AG04449 (cell line): ENCODE results near the gene PTX4.
"Not testable (repeated sequence)": the region's sequence is repeated elsewhere in the genome, so short reads cannot be mapped to it uniquely, and the experiment has no call there.

Source experiments
- CTCF ChIA-PET: fragments of 350-600 bp; formaldehyde crosslinking; extraction: SDS; loops from one replicate; lab custom pipeline; 2021; ENCODE audit warnings: antibody characterized with exemption; lab: Yijun Ruan, JAX
- POLR2A ChIA-PET: fragments of 400-600, 350-600 bp; formaldehyde crosslinking; extraction: SDS; loops from one replicate; lab custom pipeline; 2020; ENCODE audit warnings: antibody characterized with exemption, inconsistent platforms; lab: Yijun Ruan, JAX
- DNase-seq: peaks from one replicate; pipeline ENCODE4 v3.0.0-alpha.2; 2010; ENCODE audit warnings: low read depth, low spot score
- H3K4me3 ChIP-seq: 2 replicates; pipeline ENCODE4 v1.5.1; 2011; ENCODE audit warnings: low read depth, mild to moderate bottlenecking, control low read depth, low read length
- TF ChIP-seq, protein P1 (sequence below): IDR thresholded peaks from one replicate; pipeline ENCODE4 v1.5.1; 2011; ENCODE audit warnings: mild to moderate bottlenecking, moderate library complexity, low read length, control low read depth, inconsistent platforms; ENCODE audit not compliant: insufficient read depth; ENCODE audit errors: missing control alignments

Gene PTX4

DNA sequence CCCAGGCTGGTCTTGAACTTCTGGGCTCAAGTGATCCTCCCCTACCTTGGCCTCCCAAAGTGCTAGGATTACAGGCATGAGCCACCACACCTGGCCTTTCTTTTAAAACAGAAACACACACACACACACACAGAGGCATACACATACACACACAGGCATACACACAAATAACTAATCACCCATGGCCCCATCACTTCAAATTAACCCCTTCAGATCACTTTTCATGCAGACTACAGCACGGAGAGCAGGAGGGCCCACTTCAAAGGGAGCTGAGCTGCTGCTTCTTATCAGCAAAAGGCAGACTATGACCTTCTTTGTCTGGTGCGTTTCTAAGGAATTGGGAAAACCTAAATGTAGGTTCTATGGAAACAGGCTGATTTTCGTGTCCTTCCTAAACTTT is 15.8 kb downstream of the PTX4 start:
- no peak overlapping the region for H3K4me3 ChIP-seq
- ChIA-PET POLR2A (no interaction called here), CTCF (no interaction called here)
- no peak for DNase-seq
- TF ChIP-seq, protein P1, sequence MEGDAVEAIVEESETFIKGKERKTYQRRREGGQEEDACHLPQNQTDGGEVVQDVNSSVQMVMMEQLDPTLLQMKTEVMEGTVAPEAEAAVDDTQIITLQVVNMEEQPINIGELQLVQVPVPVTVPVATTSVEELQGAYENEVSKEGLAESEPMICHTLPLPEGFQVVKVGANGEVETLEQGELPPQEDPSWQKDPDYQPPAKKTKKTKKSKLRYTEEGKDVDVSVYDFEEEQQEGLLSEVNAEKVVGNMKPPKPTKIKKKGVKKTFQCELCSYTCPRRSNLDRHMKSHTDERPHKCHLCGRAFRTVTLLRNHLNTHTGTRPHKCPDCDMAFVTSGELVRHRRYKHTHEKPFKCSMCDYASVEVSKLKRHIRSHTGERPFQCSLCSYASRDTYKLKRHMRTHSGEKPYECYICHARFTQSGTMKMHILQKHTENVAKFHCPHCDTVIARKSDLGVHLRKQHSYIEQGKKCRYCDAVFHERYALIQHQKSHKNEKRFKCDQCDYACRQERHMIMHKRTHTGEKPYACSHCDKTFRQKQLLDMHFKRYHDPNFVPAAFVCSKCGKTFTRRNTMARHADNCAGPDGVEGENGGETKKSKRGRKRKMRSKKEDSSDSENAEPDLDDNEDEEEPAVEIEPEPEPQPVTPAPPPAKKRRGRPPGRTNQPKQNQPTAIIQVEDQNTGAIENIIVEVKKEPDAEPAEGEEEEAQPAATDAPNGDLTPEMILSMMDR = no peak

DNA sequence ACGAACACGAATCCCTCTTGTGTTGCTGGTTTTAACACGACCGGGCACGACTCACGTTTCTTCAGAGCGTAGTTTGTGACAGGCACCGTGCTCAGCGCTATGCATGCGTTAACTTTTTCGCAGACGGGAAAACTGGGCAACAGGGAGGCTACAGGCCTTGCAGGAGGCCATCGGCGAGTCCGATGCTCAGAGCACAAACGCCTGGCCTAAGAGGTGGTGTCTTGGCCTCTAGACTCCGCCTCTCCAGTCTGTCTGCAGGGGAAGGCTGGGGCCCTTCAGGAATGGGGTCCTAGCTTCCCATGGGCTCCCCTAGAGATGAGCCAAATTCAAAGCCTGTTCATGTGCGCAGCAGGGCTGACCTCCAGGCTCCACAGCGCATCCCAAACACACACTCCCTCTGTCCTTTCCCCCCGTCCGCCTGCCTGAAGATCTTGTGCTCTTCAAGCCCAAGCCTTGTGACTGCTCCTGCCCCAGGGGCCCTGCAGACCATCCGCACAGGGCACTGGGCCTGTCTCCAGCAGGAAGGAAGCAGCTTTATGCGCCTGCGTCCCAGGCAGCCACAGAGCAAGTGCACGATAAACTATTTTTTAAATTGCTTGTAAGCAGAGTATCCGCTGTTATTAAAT is 17.1 kb downstream of the PTX4 start:
- ChIA-PET CTCF (no interaction called here), POLR2A (no interaction called here)
- no peak overlapping the region for H3K4me3 ChIP-seq
- TF ChIP-seq, protein P1 = no peak
- DNase-seq = no peak

- POLR2A ChIA-PET = no interaction called here
- CTCF ChIA-PET = no interaction called here
- no peak overlapping the region for H3K4me3 ChIP-seq
- no peak for DNase-seq
- TF ChIP-seq, protein P1 = no peak
Measured at GRCh38 chr16:1470481-1471251, 18.1 kb downstream of the PTX4 start.

DNA sequence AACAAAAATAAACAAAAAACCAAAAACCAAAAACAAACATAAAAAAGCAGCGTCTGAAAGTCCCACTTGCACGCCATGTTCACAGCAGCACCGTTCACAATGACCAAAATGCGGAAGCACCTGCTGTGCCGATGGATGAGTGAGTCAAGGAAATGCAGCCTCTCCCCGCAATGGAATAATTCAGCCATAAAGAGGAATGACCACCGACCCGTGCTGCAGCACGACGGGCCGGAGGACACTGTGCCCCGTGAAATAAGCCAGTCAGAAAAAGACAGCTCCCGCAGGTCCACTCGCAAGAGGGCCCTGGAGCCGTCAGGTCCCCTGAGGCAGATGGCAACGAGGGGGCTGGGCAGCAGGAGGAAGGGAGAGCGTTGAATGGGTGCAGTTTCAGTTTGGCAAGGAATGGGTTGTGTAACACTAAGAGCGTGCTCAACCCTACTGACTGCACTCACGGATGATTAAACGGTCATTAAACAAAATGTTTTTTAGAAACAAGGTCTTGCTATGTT is 19.0 kb downstream of the PTX4 start:
- TF ChIP-seq, protein P1 = no peak
- ChIA-PET CTCF (no interaction called here), POLR2A (no interaction called here)
- DNase-seq = no peak
- H3K4me3 ChIP-seq = no peak overlapping the region

- H3K4me3 ChIP-seq, POLR2A ChIA-PET, CTCF ChIA-PET, DNase-seq: not testable (repeated sequence)
Measured at GRCh38 chr16:1469141-1469540, 19.6 kb downstream of the PTX4 start.

DNA sequence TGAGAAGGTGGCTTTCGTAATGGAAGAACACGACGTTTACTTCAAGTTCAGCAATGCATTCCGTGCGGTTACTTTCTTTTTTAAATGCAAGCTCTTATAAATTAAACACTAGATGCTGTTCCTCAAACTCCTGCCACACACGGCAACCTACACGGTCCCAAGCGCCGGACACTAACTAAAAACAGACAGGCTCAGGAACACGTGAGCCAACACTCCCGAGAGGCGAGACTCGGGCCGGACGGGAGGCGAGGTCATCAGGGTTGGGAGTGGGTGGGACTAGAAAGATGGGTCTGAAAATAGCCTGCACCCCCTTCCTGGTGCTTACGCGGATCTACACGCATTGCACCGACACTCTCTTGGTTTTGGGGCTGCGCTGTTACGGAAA is 20.3 kb downstream of the PTX4 start:
- no peak overlapping the region for H3K4me3 ChIP-seq
- POLR2A ChIA-PET = no interaction called here
- CTCF ChIA-PET = no interaction called here
- TF ChIP-seq, protein P1 = no peak
- no peak for DNase-seq
